Sigmoid colon (tissue), 7 donors: ENCODE data around the gene CPLX3. TPM values are rescaled to one million over a fixed set of nuclear protein-coding genes. Genes with fewer than 3 reads are reported as not detected.
"Not testable (repeated sequence)": the region's sequence is repeated elsewhere in the genome, so short reads cannot be mapped to it uniquely, and the experiment has no call there.

ENCODE experiments used
- DNase-seq: peaks from one replicate; pipeline ENCODE4 v3.0.0-alpha.2; 2019
- H3K27ac ChIP-seq, 4 donors: fragments of 200-600 bp; sonication (generic); one replicate each; pipeline ENCODE4 v1.5.1; 2016 to 2019; ENCODE audit warnings: mild to moderate bottlenecking in 1 of 4
- H3K27me3 ChIP-seq, 3 donors: fragments of 200-600 bp; sonication (generic); one replicate each; pipeline ENCODE4 v1.5.1; 2019; ENCODE audit warnings: mild to moderate bottlenecking in 1 of 3
- H3K36me3 ChIP-seq, 4 donors: fragments of 200-600 bp; sonication (generic); one replicate each; pipeline ENCODE4 v1.5.1; 2016 to 2019
- H3K4me1 ChIP-seq, 4 donors: fragments of 200-600 bp; sonication (generic); one replicate each; pipeline ENCODE4 v1.5.1; 2017 to 2019
- H3K4me3 ChIP-seq, 4 donors: fragments of 200-600 bp; sonication (generic); one replicate each; pipeline ENCODE4 v1.5.1; 2017 to 2019; ENCODE audit warnings: mild to moderate bottlenecking in 2 of 4, moderate library complexity in 1 of 4
- H3K9me3 ChIP-seq, 4 donors: fragments of 200-600 bp in 3 of 4; sonication (generic) in 3 of 4; one replicate each; pipeline versions ENCODE4 v1.5.1 to v1.6.1; 2013 to 2019
- EP300 ChIP-seq, 4 donors: sonication (generic); formaldehyde crosslinking; IDR thresholded peaks; one replicate each; pipeline ENCODE4 v1.6.1; 2017; ENCODE audit warnings: antibody characterized with exemption in 4 of 4
- POLR2A ChIP-seq, 2 donors: fragments of 450-650 bp; IDR thresholded peaks; one replicate each; pipeline ENCODE4 v1.6.1; 2016; ENCODE audit warnings: antibody characterized with exemption in 2 of 2, mild to moderate bottlenecking in 2 of 2, moderate library complexity in 2 of 2
- POLR2AphosphoS5 ChIP-seq, 4 donors: sonication (generic); formaldehyde crosslinking; IDR thresholded peaks; one replicate each; pipeline ENCODE4 v1.6.1; 2017; ENCODE audit warnings: antibody characterized with exemption in 4 of 4
- WGBS, 2 donors: extraction: QIAGEN DNeasy Blood & Tissue Kit; methylation state at CpG; one replicate each; pipeline ENCODE4 v1.1.7; 2013; 5-methylcytosine and 5-hydroxymethylcytosine counted together
- intact Hi-C: fragments of 100-400 bp; cut with DNase I; formaldehyde crosslinking; loops from one replicate; pipeline ENCODE4 v1.15.1; 2023
- polyA plus RNA-seq, 3 donors: library from polyadenylated mRNA; stranded (reverse); fragments of 200-250 nt; gene quantifications; one replicate each; pipeline ENCODE4 v1.2.3, GENCODE V29; 2013
- total RNA-seq, 4 donors: library from RNA; depleted of rRNA; stranded (reverse); fragments of >200 nt; gene quantifications; one replicate each; pipeline ENCODE4 v1.1.0, GENCODE V29; 2016
- TF ChIP-seq, protein P1 (sequence below), 4 experiments: fragments of 450-650 bp in 3 of 4; fragments of 200-600 bp in 1 of 4; IDR thresholded peaks; one replicate each; pipeline ENCODE4 v1.5.1; 2016 to 2019; ENCODE audit warnings: antibody characterized with exemption in 4 of 4, mild to moderate bottlenecking in 3 of 4, moderate library complexity in 2 of 4
- donor health status: healthy with polysubstance abuse.
- donor health status: Bipolar disorder and iron deficiency.
- donor health status: healthy.

Gene CPLX3
- total and polyA plus RNA-seq, 7 donors = 0.28 to 0.41 TPM; not detected in 5

DNA sequence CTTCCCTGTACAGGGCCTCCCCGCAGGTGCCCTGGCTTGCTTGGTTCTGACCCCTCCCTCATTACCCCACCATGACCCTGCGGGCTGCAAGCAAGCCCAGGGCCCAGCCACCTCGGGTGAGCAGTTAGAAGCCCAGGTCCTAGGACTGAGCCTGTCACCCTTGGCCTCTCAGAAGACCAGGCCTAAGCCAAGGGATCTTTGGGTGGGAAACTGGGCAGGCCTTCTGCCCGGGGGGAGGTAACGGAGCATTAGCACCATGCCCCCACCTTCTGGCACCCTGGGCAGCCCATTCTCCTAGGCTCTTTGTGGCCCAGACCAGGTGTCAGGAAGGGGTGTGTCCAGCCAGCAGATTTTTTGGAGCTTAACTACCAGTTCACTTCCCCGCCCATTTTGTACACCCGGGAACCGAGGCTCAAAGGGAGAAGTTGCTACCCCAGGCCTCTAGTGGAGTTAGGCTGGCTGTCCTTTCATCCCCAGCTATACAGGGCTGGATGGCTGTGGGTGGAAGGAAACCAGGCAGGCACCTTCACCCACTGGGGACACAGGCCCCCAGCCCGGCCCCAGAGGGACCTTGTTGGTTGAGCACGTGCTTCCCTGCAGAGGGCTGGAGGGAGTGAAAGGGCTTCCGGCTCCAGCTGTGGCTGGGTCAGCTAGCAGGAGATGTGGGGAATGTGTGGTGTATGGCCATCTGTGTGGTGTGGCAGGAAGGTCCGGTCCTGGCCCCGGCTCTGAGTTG lies 43.2 kb upstream of the CPLX3 start:
- TF ChIP-seq POLR2A (IDR thresholded peaks at IDR 0.05) (no peak), EP300 (IDR thresholded peaks at IDR 0.05) (no peak), POLR2AphosphoS5 (IDR thresholded peaks at IDR 0.05) (no peak)
- TF ChIP-seq, protein P1, sequence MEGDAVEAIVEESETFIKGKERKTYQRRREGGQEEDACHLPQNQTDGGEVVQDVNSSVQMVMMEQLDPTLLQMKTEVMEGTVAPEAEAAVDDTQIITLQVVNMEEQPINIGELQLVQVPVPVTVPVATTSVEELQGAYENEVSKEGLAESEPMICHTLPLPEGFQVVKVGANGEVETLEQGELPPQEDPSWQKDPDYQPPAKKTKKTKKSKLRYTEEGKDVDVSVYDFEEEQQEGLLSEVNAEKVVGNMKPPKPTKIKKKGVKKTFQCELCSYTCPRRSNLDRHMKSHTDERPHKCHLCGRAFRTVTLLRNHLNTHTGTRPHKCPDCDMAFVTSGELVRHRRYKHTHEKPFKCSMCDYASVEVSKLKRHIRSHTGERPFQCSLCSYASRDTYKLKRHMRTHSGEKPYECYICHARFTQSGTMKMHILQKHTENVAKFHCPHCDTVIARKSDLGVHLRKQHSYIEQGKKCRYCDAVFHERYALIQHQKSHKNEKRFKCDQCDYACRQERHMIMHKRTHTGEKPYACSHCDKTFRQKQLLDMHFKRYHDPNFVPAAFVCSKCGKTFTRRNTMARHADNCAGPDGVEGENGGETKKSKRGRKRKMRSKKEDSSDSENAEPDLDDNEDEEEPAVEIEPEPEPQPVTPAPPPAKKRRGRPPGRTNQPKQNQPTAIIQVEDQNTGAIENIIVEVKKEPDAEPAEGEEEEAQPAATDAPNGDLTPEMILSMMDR (IDR thresholded peaks at IDR 0.05) = no peak
- Histone ChIP-seq H3K27me3 (no peaks in the 10 kb centered on the region), H3K27ac (peak overlapping the region; percentile 77 to 93 (median 82)), H3K36me3 (no peaks in the 10 kb centered on the region), H3K9me3 (no peaks in the 10 kb centered on the region), H3K4me1 (peaks cover 0 to 69% (median 61%) of the 10 kb centered on the region in 4 donors), H3K4me3 (peak overlapping the region; percentile 48 to 92 (median 78))
- no peak for DNase-seq
- 1 to 2% methylated on average over 13 of the region's 13 CpGs for WGBS, 2 donors
- intact Hi-C loops = loop anchor here (5.0 kb wide), 2 partner anchors 119 to 241 kb away; partner anchors contain the start of gene ARID3B

DNA sequence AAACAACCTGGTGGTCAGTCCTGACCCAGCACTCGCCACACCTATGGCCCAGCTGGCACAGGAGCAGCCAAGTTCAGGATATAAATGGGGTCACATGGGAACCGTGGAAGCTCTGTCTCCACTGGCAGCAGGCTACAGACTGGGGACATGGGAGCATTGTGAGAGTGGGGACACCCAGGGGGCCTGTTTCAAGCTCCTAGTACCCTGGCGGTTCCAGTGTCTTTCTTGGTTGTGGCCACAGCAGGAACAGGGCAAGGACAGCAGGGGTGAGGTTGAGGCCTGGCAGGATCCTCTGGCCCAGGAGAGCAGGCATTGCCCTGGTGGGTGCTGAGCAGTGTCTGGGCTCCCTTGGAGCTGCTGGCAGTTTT lies 42.6 kb upstream of the CPLX3 start:
- peak; percentile 64 for DNase-seq
- peak overlapping the region in 3 of 4 donors; percentile 72 to 92 (median 85) for H3K4me3 ChIP-seq
- no peaks in the 10 kb centered on the region for H3K27me3 ChIP-seq
- no peak for TF ChIP-seq POLR2A (IDR thresholded peaks at IDR 0.05)
- TF ChIP-seq, protein P1 (IDR thresholded peaks at IDR 0.05) = no peak
- no peak for TF ChIP-seq POLR2AphosphoS5 (IDR thresholded peaks at IDR 0.05)
- TF ChIP-seq EP300 (IDR thresholded peaks at IDR 0.05) = no peak
- H3K36me3 ChIP-seq = no peaks in the 10 kb centered on the region
- no peaks in the 10 kb centered on the region for H3K9me3 ChIP-seq
- H3K4me1 ChIP-seq = peaks cover 0 to 75% (median 66%) of the 10 kb centered on the region in 4 donors
- WGBS, 2 donors = 21 to 22% methylated on average over 3 of the region's 3 CpGs
- intact Hi-C loops = loop anchor here (5.0 kb wide), 2 partner anchors 119 to 241 kb away; partner anchors contain the start of gene ARID3B
- peak overlapping the region; percentile 77 to 93 (median 82) for H3K27ac ChIP-seq

DNA sequence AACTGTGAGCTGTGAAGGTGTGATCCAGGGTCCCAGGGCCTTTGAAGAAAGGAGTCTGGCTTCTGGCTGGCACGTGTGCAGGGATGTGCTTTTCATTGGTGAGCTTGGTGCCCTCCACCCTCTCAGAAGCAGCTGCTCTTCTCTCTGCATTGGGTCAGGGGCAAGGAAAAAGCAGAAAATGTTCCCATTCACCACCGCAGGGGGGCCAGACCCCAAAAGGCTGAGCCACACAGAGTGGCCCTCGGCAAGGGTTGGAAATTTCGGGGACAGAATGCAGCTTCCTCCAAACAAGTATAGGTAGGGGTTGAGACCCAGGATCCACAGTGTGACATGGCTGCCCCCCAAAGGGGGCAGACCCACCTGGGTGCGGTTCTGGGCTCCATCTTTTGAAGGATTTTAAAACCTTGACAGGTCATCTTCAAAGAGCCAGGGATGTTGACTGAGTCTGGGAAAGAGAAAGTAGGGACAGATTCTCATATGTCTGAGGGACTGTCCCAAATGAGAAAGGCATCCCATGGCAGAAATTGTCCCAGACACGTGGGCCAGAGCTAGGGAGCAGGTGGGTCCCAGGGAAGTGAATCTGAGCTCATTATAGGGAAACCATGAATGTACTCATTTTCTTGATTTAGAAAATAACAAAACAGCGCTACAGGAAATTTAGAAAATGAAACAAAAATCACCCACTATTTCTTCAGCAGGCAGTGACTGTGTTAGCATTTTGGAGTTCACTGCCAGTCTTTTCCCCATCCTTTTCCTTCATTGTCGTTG lies 41.8 kb upstream of the CPLX3 start:
- DNase-seq = no peak
- Histone ChIP-seq H3K9me3 (no peaks in the 10 kb centered on the region), H3K36me3 (no peaks in the 10 kb centered on the region), H3K4me3 (peak overlapping the region in 1 of 4 donors; percentile 85), H3K4me1 (peaks cover 0 to 83% (median 74%) of the 10 kb centered on the region in 4 donors), H3K27me3 (no peaks in the 10 kb centered on the region), H3K27ac (peak overlapping the region in 3 of 4 donors; percentile 41 to 78 (median 62))
- 47 to 66% methylated on average over 8 of the region's 8 CpGs for WGBS, 2 donors
- intact Hi-C loops = loop anchor here (5.0 kb wide), 2 partner anchors 118 to 242 kb away; partner anchors contain the start of gene ARID3B
- no peak for TF ChIP-seq POLR2A (IDR thresholded peaks at IDR 0.05)
- TF ChIP-seq EP300 (IDR thresholded peaks at IDR 0.05) = no peak
- TF ChIP-seq POLR2AphosphoS5 (IDR thresholded peaks at IDR 0.05) = no peak
- TF ChIP-seq, protein P1 (IDR thresholded peaks at IDR 0.05) = no peak

DNA sequence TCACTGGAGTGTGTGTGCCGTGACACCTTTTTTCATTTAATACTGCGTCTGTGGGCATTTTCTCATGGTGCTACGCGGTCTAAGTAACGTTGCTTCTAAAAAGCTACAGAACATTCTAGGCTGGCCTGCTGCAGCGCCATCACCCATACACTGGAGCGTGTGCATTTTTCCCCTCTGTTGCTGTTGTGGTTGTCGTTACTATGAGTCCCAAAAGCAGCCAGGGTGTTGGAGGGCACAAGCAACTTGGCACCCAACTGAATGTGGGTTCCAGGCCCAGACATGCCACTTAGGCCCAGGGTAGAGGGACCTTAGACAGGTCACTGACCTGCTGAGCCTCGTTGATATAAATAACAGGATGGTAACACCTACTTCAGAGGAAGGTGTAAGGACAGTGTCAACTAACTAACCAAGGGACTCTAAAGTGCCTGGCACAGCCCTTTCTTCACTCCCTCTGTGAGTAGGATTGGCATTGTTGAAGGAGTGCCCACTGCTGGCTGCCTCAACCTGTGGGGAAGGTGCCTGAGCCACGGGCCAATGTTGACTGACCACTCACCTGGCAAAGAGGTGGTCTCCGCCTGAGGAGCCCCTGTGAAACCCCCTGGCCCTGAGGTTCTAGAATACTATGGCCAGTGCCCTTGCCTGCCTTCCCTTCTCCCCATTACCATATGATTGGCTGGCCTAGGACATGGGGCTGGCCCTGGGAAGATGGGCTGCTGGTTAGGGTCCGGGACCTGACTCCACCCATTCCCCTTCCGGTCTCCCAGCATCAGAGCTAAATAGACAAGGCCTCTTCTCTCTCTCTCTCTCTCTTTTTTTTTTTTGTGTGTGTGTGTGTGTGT lies 41.0 kb upstream of the CPLX3 start:
- no peak for TF ChIP-seq EP300 (IDR thresholded peaks at IDR 0.05)
- TF ChIP-seq, protein P1 (IDR thresholded peaks at IDR 0.05) = no peak
- TF ChIP-seq POLR2A (IDR thresholded peaks at IDR 0.05) = no peak
- TF ChIP-seq POLR2AphosphoS5 (IDR thresholded peaks at IDR 0.05) = no peak
- WGBS, 2 donors = 58 to 73% methylated on average over 13 of the region's 13 CpGs
- H3K27me3 ChIP-seq = no peaks in the 10 kb centered on the region
- intact Hi-C loops = no loop called here
- H3K27ac ChIP-seq = peak overlapping the region in 3 of 4 donors; percentile 10 to 78 (median 62)
- peaks cover 0 to 91% (median 82%) of the 10 kb centered on the region in 4 donors for H3K4me1 ChIP-seq
- H3K36me3 ChIP-seq = no peaks in the 10 kb centered on the region
- peak; percentile 46 for DNase-seq
- no peaks in the 10 kb centered on the region for H3K9me3 ChIP-seq
- no peak overlapping the region for H3K4me3 ChIP-seq

DNA sequence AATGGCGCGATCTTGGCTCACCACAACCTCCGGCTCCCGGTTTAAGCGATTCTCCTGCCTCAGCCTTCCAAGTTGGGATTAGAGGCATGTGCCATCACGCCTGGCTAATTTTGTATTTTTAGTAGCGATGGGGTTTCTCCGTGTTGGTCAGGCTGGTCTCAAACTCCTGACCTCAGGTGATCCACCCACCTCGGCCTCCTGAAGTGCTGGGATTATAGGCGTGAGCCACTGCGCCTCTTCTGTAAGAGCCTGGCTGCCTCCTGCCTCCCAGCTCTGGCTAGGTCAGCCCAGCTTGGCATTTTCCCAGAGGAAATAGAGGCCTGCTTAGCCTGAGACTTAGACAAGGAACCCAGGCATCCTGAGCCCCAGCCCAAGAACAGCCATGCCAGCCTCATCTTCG lies 40.3 kb upstream of the CPLX3 start:
- DNase-seq = peak; percentile 48
- H3K9me3 ChIP-seq, H3K36me3 ChIP-seq, H3K27me3 ChIP-seq, H3K4me3 ChIP-seq, intact Hi-C loops: not testable (repeated sequence)
- Histone ChIP-seq H3K27ac (peak overlapping the region in 3 of 4 donors; percentile 34 to 64 (median 62)), H3K4me1 (peaks cover 0 to 92% (median 85%) of the 10 kb centered on the region in 4 donors)
- WGBS, 2 donors = 71 to 78% methylated on average over 12 of the region's 12 CpGs
